Measurements from ENCODE around the gene TNFAIP3. TPM values are rescaled to one million over a fixed set of nuclear protein-coding genes. Genes with fewer than 3 reads are reported as not detected.

TNFAIP3 gene
- total RNA-seq, 3 donors from 2014 or later = 49.3 to 65.2 (median 55.8) TPM

DNA sequence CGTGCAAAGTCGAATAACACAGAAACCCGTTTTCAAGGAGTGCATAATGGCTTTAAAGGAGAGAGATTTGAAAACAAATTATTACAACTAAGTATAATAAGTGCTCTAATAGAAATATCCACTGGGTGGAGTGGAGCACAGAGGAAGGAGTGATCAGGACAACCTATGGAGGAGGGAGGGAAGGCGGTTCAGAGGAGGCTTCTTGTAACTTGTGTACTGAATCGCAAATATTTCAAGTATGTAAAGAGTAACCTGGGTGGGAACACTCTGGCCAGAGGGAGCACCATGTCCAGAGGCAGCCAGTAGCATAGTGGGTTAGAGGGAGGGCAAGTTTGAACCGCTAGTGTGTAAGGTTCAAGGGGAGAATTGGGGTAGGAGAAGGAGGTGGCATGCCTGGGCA, 21.6 kb upstream of the TNFAIP3 start:
- no peak for ATAC-seq

GRCh38 chr6:137846274-137846673, 20.8 kb upstream of the TNFAIP3 start:
- H3K9me3 ChIP-seq = no peaks in the 10 kb centered on the region
- no peak overlapping the region for H3K4me3 ChIP-seq
- TF ChIP-seq, protein P1, sequence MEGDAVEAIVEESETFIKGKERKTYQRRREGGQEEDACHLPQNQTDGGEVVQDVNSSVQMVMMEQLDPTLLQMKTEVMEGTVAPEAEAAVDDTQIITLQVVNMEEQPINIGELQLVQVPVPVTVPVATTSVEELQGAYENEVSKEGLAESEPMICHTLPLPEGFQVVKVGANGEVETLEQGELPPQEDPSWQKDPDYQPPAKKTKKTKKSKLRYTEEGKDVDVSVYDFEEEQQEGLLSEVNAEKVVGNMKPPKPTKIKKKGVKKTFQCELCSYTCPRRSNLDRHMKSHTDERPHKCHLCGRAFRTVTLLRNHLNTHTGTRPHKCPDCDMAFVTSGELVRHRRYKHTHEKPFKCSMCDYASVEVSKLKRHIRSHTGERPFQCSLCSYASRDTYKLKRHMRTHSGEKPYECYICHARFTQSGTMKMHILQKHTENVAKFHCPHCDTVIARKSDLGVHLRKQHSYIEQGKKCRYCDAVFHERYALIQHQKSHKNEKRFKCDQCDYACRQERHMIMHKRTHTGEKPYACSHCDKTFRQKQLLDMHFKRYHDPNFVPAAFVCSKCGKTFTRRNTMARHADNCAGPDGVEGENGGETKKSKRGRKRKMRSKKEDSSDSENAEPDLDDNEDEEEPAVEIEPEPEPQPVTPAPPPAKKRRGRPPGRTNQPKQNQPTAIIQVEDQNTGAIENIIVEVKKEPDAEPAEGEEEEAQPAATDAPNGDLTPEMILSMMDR (IDR thresholded peaks at IDR 0.05) = no peak
- no peaks in the 10 kb centered on the region for H3K4me1 ChIP-seq (ENCODE audit: low read depth)
- DNase-seq = no peak
- ATAC-seq = no peak
- intact Hi-C loops (cut with DNase I, micrococcal nuclease) = no loop called here
- H3K36me3 ChIP-seq (ENCODE audit: low read depth) = no peaks in the 10 kb centered on the region

More for the DNA sequence above, 21.6 kb upstream of the TNFAIP3 start:
- peaks cover 2% of the 10 kb centered on the region for H3K9me3 ChIP-seq
- TF ChIP-seq, protein P1 (IDR thresholded peaks at IDR 0.05) = no peak
- intact Hi-C loops (cut with DNase I, micrococcal nuclease) = no loop called here
- no peak for DNase-seq
- no peaks in the 10 kb centered on the region for H3K4me1 ChIP-seq (ENCODE audit: low read depth)
- H3K36me3 ChIP-seq (ENCODE audit: low read depth) = no peaks in the 10 kb centered on the region
- no peak overlapping the region for H3K4me3 ChIP-seq

DNA sequence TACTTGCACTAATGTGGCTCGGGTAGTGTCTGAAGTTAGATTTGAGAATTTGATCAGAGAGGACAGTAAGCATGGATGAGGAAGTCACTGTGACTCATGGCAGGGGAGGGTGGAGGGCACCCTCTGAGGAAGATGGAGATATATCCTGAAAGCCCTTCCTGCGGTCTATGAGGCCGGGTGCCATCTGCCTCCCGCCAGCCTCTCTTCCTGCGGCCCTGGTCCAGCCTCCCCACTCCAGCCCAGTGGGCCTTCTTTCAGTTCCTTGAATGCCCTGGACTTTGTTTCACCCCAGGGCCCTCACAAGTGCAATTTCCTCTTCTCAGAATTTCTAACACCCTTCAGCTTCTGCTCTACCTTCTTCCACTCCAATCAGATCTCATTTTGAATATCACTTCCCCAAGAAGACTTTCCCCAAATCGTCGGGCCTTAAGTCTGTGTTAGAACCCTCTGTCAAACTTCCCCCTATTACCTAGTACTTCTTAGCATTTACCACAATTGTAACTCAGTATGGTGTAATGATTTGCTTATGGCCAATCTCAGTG, 20.2 kb upstream of the TNFAIP3 start:
- ATAC-seq (peak; percentile 63), DNase-seq (peak in 2 of 3 donors; percentile 22 to 67)
- H3K4me3 ChIP-seq = no peak overlapping the region
- intact Hi-C loops (cut with DNase I, micrococcal nuclease) = no loop called here
- TF ChIP-seq, protein P1 (IDR thresholded peaks at IDR 0.05) = no peak
- H3K9me3 ChIP-seq = no peaks in the 10 kb centered on the region
- H3K4me1 ChIP-seq (ENCODE audit: low read depth) = no peaks in the 10 kb centered on the region
- H3K36me3 ChIP-seq (ENCODE audit: low read depth) = no peaks in the 10 kb centered on the region

DNA sequence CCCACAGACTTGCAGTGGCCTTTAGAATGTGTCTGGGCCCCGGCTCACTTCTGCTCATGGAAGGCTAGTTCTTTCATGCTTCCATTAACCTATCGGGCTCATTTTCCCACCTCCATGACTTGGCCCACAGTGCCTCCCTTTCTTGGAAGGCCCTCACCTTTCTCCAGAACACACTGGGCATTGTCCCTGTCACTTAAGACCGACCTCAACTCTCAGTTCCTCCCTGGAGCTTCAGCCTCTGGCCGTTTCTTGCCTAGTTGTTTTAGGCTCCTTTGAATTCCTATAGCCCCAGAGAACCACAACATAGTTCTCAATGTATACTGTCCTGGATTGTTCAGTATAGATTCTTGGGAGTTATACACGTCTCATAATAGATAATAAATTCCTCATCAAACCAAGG, 19.3 kb upstream of the TNFAIP3 start:
- ATAC-seq = no peak
- Histone ChIP-seq H3K4me3 (no peak overlapping the region), H3K4me1 (ENCODE audit: low read depth) (no peaks in the 10 kb centered on the region), H3K36me3 (ENCODE audit: low read depth) (no peaks in the 10 kb centered on the region), H3K9me3 (no peaks in the 10 kb centered on the region)
- no peak for DNase-seq
- TF ChIP-seq, protein P1 (IDR thresholded peaks at IDR 0.05) = no peak
- intact Hi-C loops (cut with DNase I, micrococcal nuclease) = no loop called here

GRCh38 chr6:137848672-137849071, 18.4 kb upstream of the TNFAIP3 start:
- DNase-seq (no peak), ATAC-seq (no peak)
- H3K9me3 ChIP-seq = no peaks in the 10 kb centered on the region
- no peaks in the 10 kb centered on the region for H3K36me3 ChIP-seq (ENCODE audit: low read depth)
- intact Hi-C loops (cut with DNase I, micrococcal nuclease) = no loop called here
- TF ChIP-seq, protein P1 (IDR thresholded peaks at IDR 0.05) = no peak
- no peaks in the 10 kb centered on the region for H3K4me1 ChIP-seq (ENCODE audit: low read depth)
- no peak overlapping the region for H3K4me3 ChIP-seq

All from mucosa of descending colon (tissue), 3 donors.